Activated CD4-positive, alpha-beta T cell treated with anti-CD3 and anti-CD28 coated beads, Interleukin-2, Interleukin-6, amounts not matched to agents 100 ng/mL and 50 ng/mL, durations not matched to agents 16 hours and 8 hours (primary cell): ENCODE results near the gene IGSF21.

Source experiments
- DNase-seq: peaks from one replicate; pipeline ENCODE4 v3.0.0-alpha.2; 2020

Gene IGSF21

DNA sequence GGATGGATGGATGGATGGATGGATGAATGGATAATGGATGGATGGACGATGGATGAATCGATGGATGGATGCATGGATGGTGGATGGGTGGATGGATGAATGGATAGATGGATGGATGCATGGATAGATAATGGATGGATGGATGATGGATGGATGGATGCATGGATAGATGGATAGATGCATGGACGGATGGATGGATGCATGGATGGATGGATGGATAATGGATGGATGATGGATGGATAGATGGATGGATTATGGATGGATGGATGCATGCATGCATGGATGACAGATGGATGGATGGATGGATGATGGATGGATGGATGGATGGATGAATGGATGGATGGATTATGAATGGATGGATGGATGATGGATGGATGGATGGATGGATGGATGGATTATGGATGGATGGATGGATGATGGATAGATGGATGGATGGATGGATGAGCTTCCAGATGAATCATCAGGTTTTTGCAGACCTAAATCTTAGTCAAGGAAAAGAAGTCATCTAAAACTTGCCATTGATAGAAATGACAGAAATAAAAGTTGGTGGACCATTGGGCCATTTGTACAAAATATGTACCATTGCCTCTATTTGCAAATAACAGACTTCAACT lies 197.7 kb downstream of the IGSF21 start:
- DNase-seq: no peak

DNA sequence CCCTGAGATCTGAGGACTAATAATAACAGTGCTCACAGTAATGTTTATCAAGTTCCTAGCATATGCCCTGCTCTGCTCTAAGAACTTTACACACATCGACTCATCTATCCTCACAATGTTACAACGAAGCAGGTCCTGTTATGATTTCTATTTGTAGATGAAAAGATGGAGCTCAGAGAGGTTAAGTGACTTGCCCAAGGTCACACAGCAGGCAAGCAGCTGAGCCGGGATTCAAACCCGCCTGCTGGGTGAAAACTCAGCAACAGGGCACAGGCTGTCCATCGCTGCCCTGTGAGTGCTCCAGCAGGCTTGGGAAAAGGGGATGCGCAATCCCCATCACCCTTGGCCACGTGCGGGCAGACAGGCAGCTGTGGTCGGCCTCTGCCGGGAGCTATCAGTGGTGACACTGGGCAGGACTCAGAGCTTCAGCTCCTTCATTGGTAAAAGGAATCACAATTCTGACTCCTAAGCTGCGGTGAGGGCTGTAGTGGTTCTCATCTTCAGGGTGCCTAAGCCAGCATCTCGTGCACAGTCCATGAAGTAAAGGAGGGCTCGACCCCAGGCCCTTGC lies 199.8 kb downstream of the IGSF21 start:
- DNase-seq: no peak

DNA sequence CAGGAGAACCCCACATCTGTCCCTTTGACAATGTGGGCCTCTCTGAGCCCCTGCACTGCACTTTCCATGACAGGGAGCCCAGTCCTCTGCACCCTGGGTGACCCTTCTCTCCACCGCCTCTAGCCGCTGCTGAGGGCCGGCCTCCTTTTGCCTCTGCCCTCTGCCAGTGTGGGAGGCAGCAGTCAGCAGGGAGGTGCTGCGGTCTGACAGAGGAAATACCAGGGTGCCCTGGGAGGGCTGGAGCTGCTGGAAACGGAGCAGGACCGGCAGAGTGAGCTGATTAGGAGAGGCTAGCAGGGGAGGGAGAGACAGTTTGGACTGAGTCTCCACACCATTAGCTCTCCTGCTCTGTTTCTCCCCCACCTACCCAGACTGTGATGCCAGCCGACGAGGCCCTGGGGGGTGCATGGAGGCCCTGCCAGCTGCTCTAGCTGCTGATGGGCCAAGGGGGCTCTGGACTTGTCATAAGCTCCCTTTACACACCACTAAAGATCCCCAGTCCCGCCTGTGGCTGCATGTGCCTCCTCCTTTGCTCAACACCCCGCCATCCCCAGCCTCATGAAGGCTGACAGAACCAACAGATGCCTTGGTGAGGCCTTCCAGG lies 202.1 kb downstream of the IGSF21 start:
- DNase-seq: no peak

DNA sequence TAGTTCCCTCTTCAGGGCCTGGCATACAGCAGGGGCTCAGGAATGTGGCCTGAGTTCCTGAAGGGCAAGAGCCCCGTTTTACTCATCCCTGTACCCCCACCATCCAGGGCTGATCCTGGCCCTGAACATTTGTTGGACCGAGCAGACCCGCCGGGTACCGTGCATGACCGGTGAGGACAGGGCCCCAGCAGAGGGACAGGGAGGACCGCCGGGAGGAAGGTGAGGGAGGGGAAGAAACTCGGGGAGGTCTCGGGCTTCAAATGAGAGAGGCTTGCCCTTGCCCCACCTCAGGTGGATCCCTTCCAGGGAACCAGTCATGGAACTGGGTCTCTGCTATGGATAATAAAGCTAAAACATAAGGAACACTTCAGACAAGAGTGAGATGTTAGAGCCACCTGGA lies 205.4 kb downstream of the IGSF21 start:
- no peak for DNase-seq

GRCh38 chr1:18313523-18313922 lies 205.9 kb downstream of the IGSF21 start:
- DNase-seq: no peak

DNA sequence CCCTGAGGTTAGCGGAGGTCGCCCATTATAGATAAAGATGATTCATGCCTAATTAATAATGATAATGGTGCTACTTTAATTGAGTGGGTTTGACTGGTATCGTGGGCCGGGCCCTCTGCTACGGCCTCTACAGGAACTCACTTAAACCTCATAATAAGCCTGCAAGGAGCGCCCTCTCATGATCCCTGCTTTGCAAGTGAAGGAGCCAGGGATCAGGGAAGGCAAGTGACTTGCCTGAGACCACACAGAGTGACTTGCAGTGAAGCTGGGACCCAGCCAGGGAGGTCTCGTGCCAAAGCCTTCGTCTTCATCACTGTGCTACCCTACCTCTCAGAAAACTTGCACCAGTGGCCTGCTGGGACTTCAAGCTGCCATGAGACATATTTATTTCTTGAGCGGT lies 206.8 kb downstream of the IGSF21 start:
- DNase-seq: no peak

GRCh38 chr1:18315449-18315848 lies 207.9 kb downstream of the IGSF21 start:
- no peak for DNase-seq

- no peak for DNase-seq
Measured at GRCh38 chr1:18316764-18317163, 209.2 kb downstream of the IGSF21 start.

DNA sequence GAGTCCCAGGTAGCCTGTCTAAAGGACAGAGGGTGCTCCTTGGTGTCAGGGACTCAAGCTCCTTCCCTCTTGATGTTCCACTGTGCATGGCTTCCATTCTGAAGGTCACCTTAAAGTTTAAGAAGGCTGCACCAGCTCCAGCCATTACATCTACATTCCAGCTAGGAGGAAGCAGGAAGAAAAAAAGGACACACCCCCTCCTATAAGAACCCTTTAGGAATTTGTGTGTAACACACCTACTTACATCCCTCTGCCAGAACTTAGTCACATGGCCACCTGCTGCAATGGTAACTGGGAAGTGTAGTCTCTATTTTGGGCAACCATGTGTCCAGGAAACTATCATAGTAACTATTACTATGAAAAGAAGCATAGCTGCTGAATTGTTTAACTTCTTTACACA lies 211.5 kb downstream of the IGSF21 start:
- no peak for DNase-seq

DNA sequence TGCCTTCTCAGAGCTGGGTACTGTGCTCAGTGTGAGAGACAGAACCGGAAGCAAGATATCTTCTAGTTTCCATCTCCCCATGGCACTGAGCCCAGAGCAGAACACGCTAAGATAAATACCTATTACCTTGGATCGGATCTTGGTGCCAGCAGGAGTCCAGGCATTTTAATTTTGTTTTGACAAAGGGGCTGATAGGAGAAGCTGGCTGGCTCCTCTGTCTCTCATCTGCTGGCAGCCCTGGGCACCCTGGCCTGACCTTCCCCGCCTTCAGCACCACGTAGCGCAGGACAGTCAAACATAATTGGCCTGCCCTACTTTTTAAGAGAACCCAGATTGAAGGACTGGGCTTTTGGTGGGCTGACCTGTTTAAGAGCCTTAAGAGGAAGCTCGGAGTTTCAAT lies 212.5 kb downstream of the IGSF21 start:
- no peak for DNase-seq

DNA sequence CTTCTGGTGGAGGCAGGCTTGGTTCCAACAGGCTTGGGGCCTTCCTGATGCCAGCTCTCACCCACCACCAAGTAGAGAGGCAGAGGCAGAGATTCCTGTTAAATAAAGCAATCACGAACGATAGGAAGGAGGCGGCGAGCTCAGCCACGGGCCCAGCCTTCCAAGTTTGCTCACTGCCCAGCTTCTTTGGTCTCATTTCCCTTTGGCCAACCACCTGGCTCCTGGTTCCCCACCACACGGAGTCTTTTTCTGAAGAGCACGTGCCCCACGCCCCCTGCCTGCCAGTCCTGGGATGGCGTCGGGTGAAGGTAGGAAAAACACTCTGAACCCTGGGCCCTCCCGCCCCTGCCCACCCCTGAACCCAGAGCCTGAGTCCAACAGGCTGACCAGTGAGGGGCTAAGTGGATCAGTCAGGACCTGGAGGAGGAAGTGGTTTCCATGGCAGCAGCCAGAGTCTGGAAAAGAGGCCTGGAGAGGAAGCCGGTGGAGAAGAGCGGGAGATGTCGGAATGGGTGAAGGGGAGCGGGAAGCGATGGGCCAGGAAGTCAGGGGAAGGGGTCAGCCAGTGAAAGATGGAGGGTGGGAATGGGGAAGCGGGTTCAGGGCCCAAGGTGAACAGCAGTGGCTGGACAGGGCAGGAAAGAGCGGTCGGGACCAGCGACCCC lies 214.9 kb downstream of the IGSF21 start:
- DNase-seq: peak; percentile 7

GRCh38 chr1:18323259-18323658 lies 215.7 kb downstream of the IGSF21 start:
- DNase-seq: no peak

DNA sequence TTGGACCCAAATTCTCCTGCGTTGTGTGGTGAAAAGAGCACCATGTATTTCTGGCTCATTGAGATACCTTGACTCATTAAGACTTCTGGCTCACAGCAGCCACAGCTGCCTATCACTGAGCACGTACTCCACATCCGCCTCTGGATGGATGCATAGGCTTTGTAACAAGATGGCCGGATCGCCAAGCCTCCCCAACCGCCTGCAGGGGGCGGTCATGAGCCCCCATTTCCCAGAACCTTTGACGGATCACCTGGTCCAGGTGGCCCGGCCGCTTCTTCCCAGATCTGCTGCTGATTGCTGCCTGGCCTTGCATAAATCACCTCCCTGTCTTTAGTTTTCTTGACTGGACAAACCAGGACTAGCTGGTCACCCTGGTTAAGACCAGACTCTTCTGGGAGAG lies 216.6 kb downstream of the IGSF21 start:
- no peak for DNase-seq

GRCh38 chr1:18325136-18325535 lies 217.5 kb downstream of the IGSF21 start:
- no peak for DNase-seq

GRCh38 chr1:18326211-18326897 lies 218.8 kb downstream of the IGSF21 start:
- DNase-seq: no peak

- no peak for DNase-seq
Measured at GRCh38 chr1:18327650-18328049, 220.1 kb downstream of the IGSF21 start.

DNA sequence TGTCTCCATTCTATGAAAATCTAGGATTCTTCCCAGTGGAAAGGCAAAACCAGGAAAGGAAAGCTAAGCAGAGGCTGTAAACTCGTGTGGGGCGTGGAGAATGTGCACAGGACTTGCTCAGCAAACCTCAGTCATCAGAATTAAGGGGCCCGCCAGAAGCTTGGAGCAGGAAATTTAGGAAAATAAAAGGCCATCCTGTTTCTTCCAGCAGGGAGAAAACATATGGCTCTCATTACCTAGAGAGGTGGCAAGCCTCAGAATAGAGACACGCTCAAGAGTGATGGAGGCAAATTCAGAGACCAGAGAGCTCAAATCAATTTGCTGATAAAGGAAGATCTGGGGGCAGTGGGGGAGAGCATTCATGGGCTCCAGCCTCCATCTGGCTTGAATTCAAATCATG lies 221.2 kb downstream of the IGSF21 start:
- no peak for DNase-seq

GRCh38 chr1:18329469-18330253 lies 222.1 kb downstream of the IGSF21 start:
- no peak for DNase-seq

- no peak for DNase-seq
Measured at GRCh38 chr1:18332576-18332975, 225.0 kb downstream of the IGSF21 start.

- no peak for DNase-seq
Measured at GRCh38 chr1:18333220-18333619, 225.6 kb downstream of the IGSF21 start.

DNA sequence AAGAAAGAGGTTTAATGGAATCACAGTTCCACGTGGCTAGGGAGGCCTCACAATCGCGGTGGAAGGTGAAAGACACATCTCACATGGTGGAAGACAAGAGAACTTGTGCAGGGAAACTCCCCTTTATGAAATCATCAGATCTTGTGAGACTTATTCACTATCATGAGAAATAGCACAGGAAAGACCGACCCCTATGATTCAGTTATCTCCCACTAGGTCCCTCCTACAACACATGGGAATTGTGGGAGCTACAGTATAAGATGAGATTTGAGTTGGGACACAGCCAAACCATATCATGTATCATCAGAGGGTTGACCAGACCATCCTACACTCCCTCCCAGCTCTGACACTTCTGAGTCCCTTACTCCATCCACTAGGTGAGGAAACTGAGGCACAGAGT lies 229.2 kb downstream of the IGSF21 start:
- DNase-seq: no peak

GRCh38 chr1:18337757-18338156 lies 230.2 kb downstream of the IGSF21 start:
- DNase-seq: no peak

GRCh38 chr1:18339161-18339560 lies 231.6 kb downstream of the IGSF21 start:
- DNase-seq: no peak
